HEK293 (cell line): ENCODE measurements around the gene TLL2.

Experiments
- CTCF ChIA-PET: fragments of 350-600 bp; formaldehyde crosslinking; extraction: SDS; loops from one replicate; lab custom pipeline; 2021; ENCODE audit warnings: antibody characterized with exemption; lab: Yijun Ruan, JAX
- POLR2A ChIA-PET: fragments of 300-600 bp; formaldehyde crosslinking; extraction: SDS; loops from one replicate; lab custom pipeline; 2020; ENCODE audit warnings: antibody characterized with exemption, inconsistent platforms; lab: Yijun Ruan, JAX
- H3K27ac ChIP-seq: fragments of 200-500 bp; sonication (Bioruptor generic); 2 replicates; pipeline ENCODE4 v1.5.1; 2014; ENCODE audit warnings: low read depth, low read length, control low read depth, inconsistent platforms; ENCODE audit errors: extremely low read depth
- H3K36me3 ChIP-seq, 2 experiments: fragments of 200-500 bp in 1 of 2; sonication (Bioruptor generic) in 1 of 2; 1 replicate in 1 of 2; 2 replicates in 1 of 2; pipeline ENCODE4 v1.5.1; 2014 to 2017; ENCODE audit warnings: inconsistent platforms in 2 of 2, low read length in 2 of 2; ENCODE audit not compliant: control insufficient read depth in 2 of 2, insufficient read depth in 1 of 2
- H3K4me1 ChIP-seq: fragments of 200-500 bp; sonication (Bioruptor generic); 2 replicates; pipeline ENCODE4 v1.5.1; 2014; ENCODE audit warnings: mild to moderate bottlenecking, low read length, inconsistent platforms; ENCODE audit not compliant: control insufficient read depth, insufficient read depth
- H3K4me3 ChIP-seq: 2 replicates; pipeline ENCODE4 v1.5.1; 2011; ENCODE audit warnings: low read depth, mild to moderate bottlenecking, control low read depth, low read length, moderate library complexity
- H3K9me3 ChIP-seq: fragments of 200-500 bp; sonication (Bioruptor generic); 2 replicates; pipeline ENCODE4 v1.5.1; 2014; ENCODE audit warnings: low read depth, low read length, inconsistent platforms; ENCODE audit not compliant: control insufficient read depth, insufficient read depth
- MZF1 ChIP-seq: fragments of 450-650 bp; formaldehyde crosslinking; IDR thresholded peaks from 2 replicates; pipeline ENCODE4 v1.5.1; 2017; ENCODE audit warnings: missing biosample characterization, missing genetic modification characterization, borderline replicate concordance
- SP3 ChIP-seq: fragments of 450-650 bp; formaldehyde crosslinking; IDR thresholded peaks from 2 replicates; pipeline ENCODE4 v1.5.1; 2016; ENCODE audit warnings: missing biosample characterization, missing genetic modification characterization
- TCF7L2 ChIP-seq: IDR thresholded peaks from 2 replicates; pipeline ENCODE4 v1.6.1; 2011; ENCODE audit warnings: low read depth, mild to moderate bottlenecking, inconsistent platforms, low read length, moderate library complexity, borderline replicate concordance
- ZBTB48 ChIP-seq: fragments of 450-650 bp; formaldehyde crosslinking; IDR thresholded peaks from 2 replicates; pipeline ENCODE4 v1.5.1; 2016; ENCODE audit warnings: missing biosample characterization, missing genetic modification characterization
- ZEB2 ChIP-seq: fragments of 450-650 bp; formaldehyde crosslinking; IDR thresholded peaks from 2 replicates; pipeline ENCODE4 v1.5.1; 2016; ENCODE audit warnings: missing biosample characterization, missing genetic modification characterization
- ZNF133 ChIP-seq: fragments of 450-650 bp; formaldehyde crosslinking; IDR thresholded peaks from 2 replicates; pipeline ENCODE4 v1.5.1; 2016; ENCODE audit warnings: missing biosample characterization, missing genetic modification characterization
- ZNF184 ChIP-seq: fragments of 450-650 bp; IDR thresholded peaks from 2 replicates; pipeline ENCODE4 v1.5.1; 2018; ENCODE audit warnings: missing biosample characterization, mild to moderate bottlenecking, missing genetic modification characterization
- ZNF214 ChIP-seq: fragments of 450-650 bp; formaldehyde crosslinking; IDR thresholded peaks from 2 replicates; pipeline ENCODE4 v1.5.1; 2017; ENCODE audit warnings: missing biosample characterization, mild to moderate bottlenecking, missing genetic modification characterization, borderline replicate concordance
- ZNF24 ChIP-seq: fragments of 450-650 bp; formaldehyde crosslinking; IDR thresholded peaks from 2 replicates; pipeline ENCODE4 v1.5.1; 2016; ENCODE audit warnings: missing biosample characterization, missing genetic modification characterization
- ZNF394 ChIP-seq: fragments of 450-650 bp; formaldehyde crosslinking; IDR thresholded peaks from 2 replicates; pipeline ENCODE4 v1.5.1; 2016; ENCODE audit warnings: missing biosample characterization, missing genetic modification characterization, mild to moderate bottlenecking, moderate library complexity, borderline replicate concordance
- ZNF677 ChIP-seq: fragments of 450-650 bp; IDR thresholded peaks from 2 replicates; pipeline ENCODE4 v1.5.0; 2018; ENCODE audit warnings: missing biosample characterization, mild to moderate bottlenecking, missing genetic modification characterization, moderate library complexity
- TF ChIP-seq, protein P1 (sequence below): fragments of 450-650 bp; formaldehyde crosslinking; IDR thresholded peaks from 2 replicates; pipeline ENCODE4; 2016; ENCODE audit warnings: missing biosample characterization, missing genetic modification characterization
- TF ChIP-seq, protein P2 (sequence below): fragments of 450-650 bp; formaldehyde crosslinking; IDR thresholded peaks from 2 replicates; pipeline ENCODE4 v1.5.1; 2016; ENCODE audit warnings: missing biosample characterization, missing genetic modification characterization
- TF ChIP-seq, protein P3 (sequence below): fragments of 450-650 bp; formaldehyde crosslinking; IDR thresholded peaks from 2 replicates; pipeline ENCODE4 v1.5.1; 2016; ENCODE audit warnings: missing biosample characterization, missing genetic modification characterization
- TF ChIP-seq, protein P4 (sequence below): fragments of 450-650 bp; formaldehyde crosslinking; IDR thresholded peaks from 2 replicates; pipeline ENCODE4 v1.5.1; 2016; ENCODE audit warnings: missing biosample characterization, missing genetic modification characterization

The TLL2 gene

DNA sequence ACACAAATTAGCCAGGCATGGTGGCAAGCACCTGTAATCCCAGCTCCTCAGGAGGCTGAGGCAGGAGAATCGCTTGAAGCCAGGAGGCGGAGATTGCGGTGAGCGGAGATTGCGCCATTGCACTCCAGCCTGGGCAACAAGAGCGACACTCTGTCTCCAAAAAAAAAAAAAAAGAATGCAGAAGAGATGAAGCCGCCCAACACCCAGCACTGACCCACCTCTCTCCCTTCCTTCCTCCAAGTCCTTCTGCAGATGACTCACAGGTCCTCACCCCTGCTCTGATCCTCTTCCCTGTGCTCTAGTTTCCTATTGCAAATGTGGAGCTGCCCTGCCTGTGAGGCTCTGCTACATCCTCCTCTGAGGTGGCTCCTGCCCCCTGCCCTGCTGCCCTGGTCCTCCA, 132.9 kb downstream of the TLL2 start (continued):
- TF ChIP-seq, protein P1, sequence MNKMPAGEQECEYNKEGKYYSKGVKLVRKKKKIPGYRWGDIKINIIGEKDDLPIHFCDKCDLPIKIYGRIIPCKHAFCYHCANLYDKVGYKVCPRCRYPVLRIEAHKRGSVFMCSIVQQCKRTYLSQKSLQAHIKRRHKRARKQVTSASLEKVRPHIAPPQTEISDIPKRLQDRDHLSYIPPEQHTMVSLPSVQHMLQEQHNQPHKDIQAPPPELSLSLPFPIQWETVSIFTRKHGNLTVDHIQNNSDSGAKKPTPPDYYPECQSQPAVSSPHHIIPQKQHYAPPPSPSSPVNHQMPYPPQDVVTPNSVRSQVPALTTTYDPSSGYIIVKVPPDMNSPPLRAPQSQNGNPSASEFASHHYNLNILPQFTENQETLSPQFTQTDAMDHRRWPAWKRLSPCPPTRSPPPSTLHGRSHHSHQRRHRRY, result no peak
- TF ChIP-seq, protein P2, sequence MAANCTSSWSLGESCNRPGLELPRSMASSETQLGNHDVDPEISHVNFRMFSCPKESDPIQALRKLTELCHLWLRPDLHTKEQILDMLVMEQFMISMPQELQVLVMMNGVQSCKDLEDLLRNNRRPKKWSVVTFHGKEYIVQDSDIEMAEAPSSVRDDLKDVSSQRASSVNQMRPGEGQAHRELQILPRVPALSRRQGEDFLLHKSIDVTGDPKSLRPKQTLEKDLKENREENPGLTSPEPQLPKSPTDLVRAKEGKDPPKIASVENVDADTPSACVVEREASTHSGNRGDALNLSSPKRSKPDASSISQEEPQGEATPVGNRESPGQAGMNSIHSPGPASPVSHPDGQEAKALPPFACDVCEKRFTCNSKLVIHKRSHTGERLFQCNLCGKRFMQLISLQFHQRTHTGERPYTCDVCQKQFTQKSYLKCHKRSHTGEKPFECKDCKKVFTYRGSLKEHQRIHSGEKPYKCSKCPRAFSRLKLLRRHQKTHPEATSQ (tag by site-specific recombination), result no peak
- TF ChIP-seq ZEB2 (tag by site-specific recombination) (no peak), ZNF677 (tag by site-specific recombination) (no peak), ZBTB48 (tag by site-specific recombination) (no peak), ZNF184 (tag by site-specific recombination) (no peak), ZNF24 (tag by site-specific recombination) (no peak)
- TF ChIP-seq, protein P3, sequence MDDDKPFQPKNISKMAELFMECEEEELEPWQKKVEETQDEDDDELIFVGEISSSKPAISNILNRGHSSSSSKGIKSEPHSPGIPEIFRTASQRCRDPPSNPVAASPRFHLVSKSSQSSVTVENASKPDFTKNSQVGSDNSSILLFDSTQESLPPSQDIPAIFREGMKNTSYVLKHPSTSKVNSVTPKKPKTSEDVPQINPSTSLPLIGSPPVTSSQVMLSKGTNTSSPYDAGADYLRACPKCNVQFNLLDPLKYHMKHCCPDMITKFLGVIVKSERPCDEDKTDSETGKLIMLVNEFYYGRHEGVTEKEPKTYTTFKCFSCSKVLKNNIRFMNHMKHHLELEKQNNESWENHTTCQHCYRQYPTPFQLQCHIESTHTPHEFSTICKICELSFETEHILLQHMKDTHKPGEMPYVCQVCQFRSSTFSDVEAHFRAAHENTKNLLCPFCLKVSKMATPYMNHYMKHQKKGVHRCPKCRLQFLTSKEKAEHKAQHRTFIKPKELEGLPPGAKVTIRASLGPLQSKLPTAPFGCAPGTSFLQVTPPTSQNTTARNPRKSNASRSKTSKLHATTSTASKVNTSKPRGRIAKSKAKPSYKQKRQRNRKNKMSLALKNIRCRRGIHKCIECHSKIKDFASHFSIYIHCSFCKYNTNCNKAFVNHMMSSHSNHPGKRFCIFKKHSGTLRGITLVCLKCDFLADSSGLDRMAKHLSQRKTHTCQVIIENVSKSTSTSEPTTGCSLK, result no peak

DNA sequence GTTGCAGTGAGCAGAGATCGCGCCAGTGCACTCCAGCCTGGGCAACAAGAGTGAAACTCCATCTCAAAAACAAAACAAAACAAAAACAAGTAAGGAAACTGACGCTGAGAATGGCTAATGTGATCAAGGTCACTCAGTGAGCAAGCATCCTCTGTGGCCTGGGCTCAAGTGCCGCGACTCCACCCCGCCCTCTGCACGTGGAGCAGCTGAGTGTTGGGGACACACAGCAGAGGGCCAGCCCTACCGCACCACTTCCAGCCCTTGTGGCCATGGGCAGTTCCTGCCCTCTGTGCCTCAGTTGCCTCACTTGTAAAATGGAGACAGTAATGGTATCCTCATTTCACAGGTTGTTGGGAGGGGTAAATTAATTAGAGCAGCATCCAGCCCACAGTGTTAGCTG, 134.0 kb downstream of the TLL2 start:
- POLR2A ChIA-PET, result no interaction called here
- no peak overlapping the region for H3K27ac ChIP-seq

DNA sequence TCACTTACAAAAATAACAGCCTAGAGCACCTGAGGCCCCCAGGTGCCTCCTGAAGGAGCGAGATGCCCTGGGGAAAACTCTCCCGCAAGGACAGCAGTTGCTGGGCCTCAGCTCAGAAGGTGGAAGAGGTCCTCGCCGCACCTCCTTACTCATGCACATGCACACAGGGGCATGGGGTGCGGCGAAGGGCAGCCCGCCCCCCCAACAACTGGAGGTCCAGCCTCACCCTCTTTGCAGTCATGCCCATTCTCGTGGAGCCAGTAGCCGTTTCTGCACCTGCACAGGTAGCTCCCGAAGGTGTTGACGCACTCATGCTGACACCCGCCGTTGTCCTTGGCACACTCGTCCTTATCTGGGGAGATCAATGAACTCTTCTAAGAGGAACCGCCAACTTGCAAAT, 135.0 kb downstream of the TLL2 start:
- TF ChIP-seq MZF1 (tag by site-specific recombination) (no peak), ZNF214 (tag by site-specific recombination) (no peak), ZNF133 (tag by site-specific recombination) (no peak), TCF7L2 (no peak)
- Histone ChIP-seq H3K4me3 (no peak overlapping the region), H3K9me3 (no peaks in the 10 kb centered on the region), H3K36me3 (no peaks in the 10 kb centered on the region), H3K27ac (no peak overlapping the region), H3K4me1 (no peaks in the 10 kb centered on the region)
- ChIA-PET POLR2A (no interaction called here), CTCF (interaction anchor here (0.6 to 3.6 kb wide), 8 partner anchors 8 to 150 kb away, joined by 3 to 22 read pairs (median 4); no protein-coding TSS in a partner anchor)

More for the DNA sequence above, 134.0 kb downstream of the TLL2 start:
- CTCF ChIA-PET, result interaction anchor here (0.7 to 3.6 kb wide), 6 partner anchors 10 to 159 kb away, joined by 3 to 22 read pairs (median 4); no protein-coding TSS in a partner anchor
- TF ChIP-seq, protein P4, sequence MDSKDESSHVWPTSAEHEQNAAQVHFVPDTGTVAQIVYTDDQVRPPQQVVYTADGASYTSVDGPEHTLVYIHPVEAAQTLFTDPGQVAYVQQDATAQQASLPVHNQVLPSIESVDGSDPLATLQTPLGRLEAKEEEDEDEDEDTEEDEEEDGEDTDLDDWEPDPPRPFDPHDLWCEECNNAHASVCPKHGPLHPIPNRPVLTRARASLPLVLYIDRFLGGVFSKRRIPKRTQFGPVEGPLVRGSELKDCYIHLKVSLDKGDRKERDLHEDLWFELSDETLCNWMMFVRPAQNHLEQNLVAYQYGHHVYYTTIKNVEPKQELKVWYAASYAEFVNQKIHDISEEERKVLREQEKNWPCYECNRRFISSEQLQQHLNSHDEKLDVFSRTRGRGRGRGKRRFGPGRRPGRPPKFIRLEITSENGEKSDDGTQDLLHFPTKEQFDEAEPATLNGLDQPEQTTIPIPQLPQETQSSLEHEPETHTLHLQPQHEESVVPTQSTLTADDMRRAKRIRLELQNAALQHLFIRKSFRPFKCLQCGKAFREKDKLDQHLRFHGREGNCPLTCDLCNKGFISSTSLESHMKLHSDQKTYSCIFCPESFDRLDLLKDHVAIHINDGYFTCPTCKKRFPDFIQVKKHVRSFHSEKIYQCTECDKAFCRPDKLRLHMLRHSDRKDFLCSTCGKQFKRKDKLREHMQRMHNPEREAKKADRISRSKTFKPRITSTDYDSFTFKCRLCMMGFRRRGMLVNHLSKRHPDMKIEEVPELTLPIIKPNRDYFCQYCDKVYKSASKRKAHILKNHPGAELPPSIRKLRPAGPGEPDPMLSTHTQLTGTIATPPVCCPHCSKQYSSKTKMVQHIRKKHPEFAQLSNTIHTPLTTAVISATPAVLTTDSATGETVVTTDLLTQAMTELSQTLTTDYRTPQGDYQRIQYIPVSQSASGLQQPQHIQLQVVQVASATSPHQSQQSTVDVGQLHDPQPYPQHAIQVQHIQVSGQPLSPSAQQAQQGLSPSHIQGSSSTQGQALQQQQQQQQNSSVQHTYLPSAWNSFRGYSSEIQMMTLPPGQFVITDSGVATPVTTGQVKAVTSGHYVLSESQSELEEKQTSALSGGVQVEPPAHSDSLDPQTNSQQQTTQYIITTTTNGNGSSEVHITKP (tag by site-specific recombination), result no peak
- TF ChIP-seq ZNF394 (tag by site-specific recombination), result no peak
- no peak for TF ChIP-seq SP3 (tag by site-specific recombination)
- Histone ChIP-seq H3K4me3 (no peak overlapping the region), H3K9me3 (no peaks in the 10 kb centered on the region), H3K4me1 (no peaks in the 10 kb centered on the region), H3K36me3 (no peaks in the 10 kb centered on the region)
